Measurements from ENCODE around the gene BACH2. TPM values are rescaled to one million over a fixed set of nuclear protein-coding genes. Genes with fewer than 3 reads are reported as not detected.

BACH2 gene
- total RNA-seq, 2 donors from 2014 or later = 5.2 to 5.7 TPM

GRCh38 chr6:90194371-90194841 lies 102.2 kb downstream of the BACH2 start:
- intact Hi-C loops (cut with DNase I) = loop anchor here (5.0 kb wide), 1 partner anchor 57 kb away; no protein-coding TSS in a partner anchor
- H3K36me3 ChIP-seq = no peaks in the 10 kb centered on the region
- TF ChIP-seq POLR2AphosphoS5 (IDR thresholded peaks at IDR 0.05) (no peak), POLR2A (IDR thresholded peaks at IDR 0.05) (no peak), CTCF (IDR thresholded peaks at IDR 0.05) (no peak)
- no peaks in the 10 kb centered on the region for H3K27me3 ChIP-seq (replicated peaks; ENCODE audit: insufficient read depth)
- H3K4me1 ChIP-seq (replicated peaks) = no peaks in the 10 kb centered on the region
- no peak for DNase-seq (ENCODE audit: low spot score)
- H3K9me3 ChIP-seq = no peaks in the 10 kb centered on the region
- H3K4me3 ChIP-seq = no peak overlapping the region
- WGBS = 53% methylated on average over 4 of the region's 4 CpGs
- H3K27ac ChIP-seq = no peak overlapping the region

GRCh38 chr6:90193359-90193758 lies 103.3 kb downstream of the BACH2 start:
- no peak for TF ChIP-seq POLR2A (IDR thresholded peaks at IDR 0.05)
- TF ChIP-seq POLR2AphosphoS5 (IDR thresholded peaks at IDR 0.05) = no peak
- no peak for TF ChIP-seq CTCF (IDR thresholded peaks at IDR 0.05)
- DNase-seq (ENCODE audit: low spot score) = no peak
- H3K27ac ChIP-seq = no peak overlapping the region
- H3K9me3 ChIP-seq = no peaks in the 10 kb centered on the region
- H3K36me3 ChIP-seq = no peaks in the 10 kb centered on the region
- no peaks in the 10 kb centered on the region for H3K27me3 ChIP-seq (replicated peaks; ENCODE audit: insufficient read depth)
- intact Hi-C loops (cut with DNase I) = loop anchor here (5.0 kb wide), 1 partner anchor 56 kb away; no protein-coding TSS in a partner anchor
- H3K4me3 ChIP-seq = no peak overlapping the region
- 96% methylated on average over 4 of the region's 4 CpGs for WGBS
- no peaks in the 10 kb centered on the region for H3K4me1 ChIP-seq (replicated peaks)

- no peak for TF ChIP-seq POLR2AphosphoS5 (IDR thresholded peaks at IDR 0.05)
- no peaks in the 10 kb centered on the region for H3K9me3 ChIP-seq
- H3K27me3 ChIP-seq (replicated peaks; ENCODE audit: insufficient read depth) = no peaks in the 10 kb centered on the region
- intact Hi-C loops (cut with DNase I) = loop anchor here (5.0 kb wide), 1 partner anchor 56 kb away; no protein-coding TSS in a partner anchor
- WGBS = 100% methylated on average over 3 of the region's 3 CpGs
- DNase-seq (ENCODE audit: low spot score) = no peak
- H3K4me1 ChIP-seq (replicated peaks) = no peaks in the 10 kb centered on the region
- no peaks in the 10 kb centered on the region for H3K36me3 ChIP-seq
- no peak overlapping the region for H3K4me3 ChIP-seq
- no peak overlapping the region for H3K27ac ChIP-seq
Observed at GRCh38 chr6:90192857-90193256, 103.8 kb downstream of the BACH2 start.

- 74% methylated on average over 5 of the region's 5 CpGs for WGBS
- Histone ChIP-seq H3K27ac (no peak overlapping the region), H3K4me3 (no peak overlapping the region), H3K36me3 (no peaks in the 10 kb centered on the region), H3K27me3 (replicated peaks; ENCODE audit: insufficient read depth) (no peaks in the 10 kb centered on the region), H3K4me1 (replicated peaks) (peaks cover 3% of the 10 kb centered on the region), H3K9me3 (no peaks in the 10 kb centered on the region)
- no peak for DNase-seq (ENCODE audit: low spot score)
- intact Hi-C loops (cut with DNase I) = loop anchor here (5.0 kb wide), 1 partner anchor 54 kb away; no protein-coding TSS in a partner anchor
- TF ChIP-seq CTCF (IDR thresholded peaks at IDR 0.05) (no peak), POLR2A (IDR thresholded peaks at IDR 0.05) (no peak), POLR2AphosphoS5 (IDR thresholded peaks at IDR 0.05) (no peak)
Observed at GRCh38 chr6:90190752-90191395, 105.8 kb downstream of the BACH2 start.

GRCh38 chr6:90190131-90190530 lies 106.5 kb downstream of the BACH2 start:
- Histone ChIP-seq H3K4me3 (no peak overlapping the region), H3K27me3 (replicated peaks; ENCODE audit: insufficient read depth) (no peaks in the 10 kb centered on the region), H3K9me3 (no peaks in the 10 kb centered on the region), H3K27ac (no peak overlapping the region), H3K36me3 (no peaks in the 10 kb centered on the region), H3K4me1 (replicated peaks) (peaks cover 3% of the 10 kb centered on the region)
- no peak for TF ChIP-seq POLR2A (IDR thresholded peaks at IDR 0.05)
- TF ChIP-seq CTCF (IDR thresholded peaks at IDR 0.05) = no peak
- no peak for DNase-seq (ENCODE audit: low spot score)
- WGBS = 96% methylated on average over 4 of the region's 4 CpGs
- intact Hi-C loops (cut with DNase I) = loop anchor here (5.0 kb wide), 1 partner anchor 53 kb away; no protein-coding TSS in a partner anchor
